CD4-positive, alpha-beta T cell (primary cell): ENCODE data around the gene DPH7. TPM values are rescaled to one million over a fixed set of nuclear protein-coding genes. Genes with fewer than 3 reads are reported as not detected.

Experiments
- ATAC-seq: fragments of 200-7000 bp; cut with Tn5 transposase; one replicate; pipeline ENCODE4 v1.10.0; 2022; ENCODE audit warnings: mild to moderate bottlenecking; ENCODE audit not compliant: poor library complexity
- CTCF ChIA-PET: fragments of 350-600 bp; sonication (Branson Sonifier 250); formaldehyde crosslinking; loops from one replicate; lab custom pipeline; 2021; ENCODE audit warnings: antibody characterized with exemption, inconsistent platforms; lab: Charles Lee
- POLR2A ChIA-PET: fragments of 350-600 bp; sonication (Branson Sonifier 250); formaldehyde crosslinking; loops from one replicate; lab custom pipeline; 2021; ENCODE audit warnings: antibody characterized with exemption, inconsistent platforms; lab: Charles Lee
- DNase-seq, 14 experiments: peaks; one replicate each; pipeline ENCODE4 v3.0.0-alpha.2; 2013 to 2020; ENCODE audit warnings: mixed read lengths in 2 of 14
- H3K27ac ChIP-seq, 2 donors: one replicate each; pipeline versions ENCODE4 v1.5.1 to v1.7.0; 2013; ENCODE audit warnings: low read length in 2 of 2, low read depth in 1 of 2, mild to moderate bottlenecking in 1 of 2
- H3K27me3 ChIP-seq, 2 experiments: 1 replicate in 1 of 2; 2 replicates in 1 of 2; pipeline versions ENCODE4 v1.6.1 to v1.7.0; 2013; ENCODE audit warnings: low read length in 2 of 2, control low read depth in 1 of 2, mild to moderate bottlenecking in 1 of 2, moderate library complexity in 1 of 2; ENCODE audit not compliant: insufficient read depth in 2 of 2, control insufficient read depth in 1 of 2
- H3K36me3 ChIP-seq: one replicate; pipeline ENCODE4 v1.6.1; 2013; ENCODE audit warnings: low read length, control low read depth; ENCODE audit not compliant: insufficient read depth
- H3K4me1 ChIP-seq: one replicate; pipeline ENCODE4 v1.6.1; 2013; ENCODE audit warnings: low read length, control low read depth; ENCODE audit not compliant: insufficient read depth
- H3K4me3 ChIP-seq: one replicate; pipeline ENCODE4 v1.5.1; 2013; ENCODE audit warnings: mild to moderate bottlenecking, low read length, moderate library complexity
- H3K9me3 ChIP-seq, 2 experiments: 1 replicate in 1 of 2; 2 replicates in 1 of 2; pipeline versions ENCODE4 v1.6.1 to v1.7.0; 2013; ENCODE audit warnings: low read length in 2 of 2, mild to moderate bottlenecking in 2 of 2, control low read depth in 1 of 2, moderate library complexity in 1 of 2; ENCODE audit not compliant: control insufficient read depth in 1 of 2, insufficient read depth in 1 of 2
- H3K27ac Mint-ChIP-seq: one replicate; pipeline ENCODE4 v1.8.0; 2020; ENCODE audit warnings: mixed read lengths
- H3K27me3 Mint-ChIP-seq: one replicate; pipeline ENCODE4 v1.8.0; 2021; ENCODE audit warnings: mixed read lengths
- H3K36me3 Mint-ChIP-seq: one replicate; pipeline ENCODE4 v1.8.0; 2021; ENCODE audit warnings: low read depth, mixed read lengths
- H3K4me1 Mint-ChIP-seq: one replicate; pipeline ENCODE4 v1.8.0; 2021; ENCODE audit warnings: low read depth, mixed read lengths
- H3K4me3 Mint-ChIP-seq: one replicate; pipeline ENCODE4 v1.8.0; 2020; ENCODE audit warnings: mild to moderate bottlenecking, mixed read lengths
- H3K9me3 Mint-ChIP-seq: one replicate; pipeline ENCODE4 v1.8.0; 2020; ENCODE audit warnings: mixed read lengths
- CTCF ChIP-seq: fragments of 200-600 bp; IDR thresholded peaks from one replicate; pipeline ENCODE4 v1.8.0; 2022; ENCODE audit warnings: antibody characterized with exemption, mild to moderate bottlenecking
- intact Hi-C, 2 experiments: fragments of 100-400 bp; cut with DNase I in 1 of 2; cut with micrococcal nuclease in 1 of 2; formaldehyde crosslinking; loops; one replicate each; pipeline versions ENCODE4 v1.15.1 to v1.9.0; 2023 to 2025; cut with DNase I, micrococcal nuclease
- total RNA-seq, 174 experiments: library from RNA in 2 of 174; stranded (reverse) in 2 of 174; gene quantifications; one replicate each; pipeline ENCODE4 v1.2.3 and lab custom pipeline; 2021 to 2026

Gene DPH7
- total RNA-seq, 2 experiments from 2014 or later: 36.4 to 36.8 TPM

- Histone ChIP-seq H3K36me3 (peaks cover 24% of the 10 kb centered on the region), H3K9me3 (no peaks in the 10 kb centered on the region), H3K27ac (peak overlapping the region; percentile 49 to 66), H3K4me1 (peaks cover 41% of the 10 kb centered on the region), H3K27me3 (no peaks in the 10 kb centered on the region), H3K4me3 (peak overlapping the region; percentile 87)
- no peak for TF ChIP-seq CTCF
- Mint-ChIP-seq H3K4me1 (peaks cover 46% of the 10 kb centered on the region), H3K27ac (peak overlapping the region; percentile 93), H3K27me3 (no peaks in the 10 kb centered on the region), H3K9me3 (no peaks in the 10 kb centered on the region), H3K36me3 (peaks cover 25% of the 10 kb centered on the region), H3K4me3 (peak overlapping the region; percentile 95)
- ATAC-seq: peak; percentile 15
- peak in 7 of 14 experiments; percentile 18 to 62 (median 31) for DNase-seq
- CTCF ChIA-PET: interaction anchor here (0.6 to 1.8 kb wide), 4 partner anchors 9 to 40 kb away, joined by 3 to 5 read pairs (median 4); partner anchors contain the start of gene DPH7
- intact Hi-C loops: loop anchor here (2.0 to 10.0 kb wide), 2 partner anchors 15 to 1655 kb away; partner anchors contain the start of genes ARRDC1 (in 1 of the 2) and UBAC1 (in 1 of the 2)
- POLR2A ChIA-PET: interaction anchor here (0.9 to 2.5 kb wide), 8 partner anchors 9 to 68 kb away, joined by 3 to 21 read pairs (median 4); partner anchors contain the start of genes ARRDC1 and MRPL41
These were observed 40.7 kb upstream of the DPH7 start for GRCh38 chr9:137619240-137620047.

- peaks cover 37% of the 10 kb centered on the region for H3K4me1 ChIP-seq
- POLR2A ChIA-PET: interaction anchor here (0.7 to 2.5 kb wide), 9 partner anchors 10 to 159 kb away, joined by 3 to 21 read pairs (median 4); partner anchors contain the start of genes ARRDC1, MRPL41, NSMF and ZMYND19
These were observed 39.7 kb upstream of the DPH7 start, which contains the start of gene EHMT1 for GRCh38 chr9:137618105-137619067. TSS of gene EHMT1 (plus strand) at chr9:137619005. CDS start at chr9:137619029, 24 bp downstream.

More at GRCh38 chr9:137618105-137619067, 39.7 kb upstream of the DPH7 start, which contains the start of gene EHMT1:
- ATAC-seq: peak; percentile 82
- Histone ChIP-seq H3K4me3 (peak within 1 kb of the TSS; percentile 95), H3K27ac (peak within 1 kb of the TSS; percentile 90 to 96), H3K27me3 (no peaks in the 10 kb centered on the region), H3K9me3 (no peaks in the 10 kb centered on the region), H3K36me3 (peaks cover 35% of the 10 kb centered on the region)
- no peak for TF ChIP-seq CTCF
- Mint-ChIP-seq H3K9me3 (no peaks in the 10 kb centered on the region), H3K27me3 (no peaks in the 10 kb centered on the region), H3K36me3 (peaks cover 25% of the 10 kb centered on the region), H3K4me3 (peak within 1 kb of the TSS; percentile 95), H3K27ac (peak within 1 kb of the TSS; percentile 93), H3K4me1 (peaks cover 42% of the 10 kb centered on the region)
- CTCF ChIA-PET: no interaction called here
- DNase-seq: peak; percentile 75 to 97 (median 90)
- intact Hi-C loops: loop anchor here (1.0 to 10.0 kb wide), 5 partner anchors 13 to 1654 kb away; partner anchors contain the start of genes ARRDC1 (in 2 of the 2), DPH7 (in 1 of the 2), UBAC1 (in 1 of the 2) and ZMYND19 (in 1 of the 2)
